Fibroblast of lung (primary cell): ENCODE data around the gene LRGUK. TPM values are rescaled to one million over a fixed set of nuclear protein-coding genes. Genes with fewer than 3 reads are reported as not detected.

ENCODE experiments used
- DNase-seq, 2 donors: peaks; one replicate each; pipeline versions ENCODE4 v3.0.0 to v3.0.0-alpha.2; 2010; ENCODE audit warnings: low read depth in 2 of 2
- H2AFZ ChIP-seq: 2 replicates; pipeline ENCODE4 v1.5.1; 2012; ENCODE audit warnings: low read length, control low read depth, inconsistent platforms
- H3K27ac ChIP-seq: 2 replicates; pipeline ENCODE4 v1.5.1; 2011; ENCODE audit warnings: low read length, control low read depth; ENCODE audit not compliant: insufficient read depth
- H3K27me3 ChIP-seq: 2 replicates; pipeline ENCODE4 v1.5.1; 2011; ENCODE audit warnings: mild to moderate bottlenecking, low read length; ENCODE audit not compliant: control insufficient read depth, insufficient read depth
- H3K36me3 ChIP-seq: 2 replicates; pipeline ENCODE4 v1.5.1; 2011; ENCODE audit warnings: low read length; ENCODE audit not compliant: control insufficient read depth, insufficient read depth
- H3K4me1 ChIP-seq: 2 replicates; pipeline ENCODE4 v1.5.1; 2011; ENCODE audit warnings: low read length; ENCODE audit not compliant: control insufficient read depth, insufficient read depth; ENCODE audit errors: extremely low read depth
- H3K4me2 ChIP-seq: 2 replicates; pipeline ENCODE4 v1.5.1; 2011; ENCODE audit warnings: low read length, control low read depth; ENCODE audit not compliant: insufficient read depth; ENCODE audit errors: extremely low read depth
- H3K4me3 ChIP-seq, 4 experiments: fragments of 200-600 bp in 1 of 4; sonication (generic) in 1 of 4; replicated peaks in 1 of 4; 2 replicates each; pipeline ENCODE4 v1.5.1; 2011 to 2016; ENCODE audit warnings: low read length in 4 of 4, low read depth in 3 of 4, mild to moderate bottlenecking in 3 of 4, control low read depth in 2 of 4, inconsistent platforms in 1 of 4, mixed read lengths in 1 of 4; ENCODE audit not compliant: insufficient read depth in 1 of 4; ENCODE audit errors: control extremely low read depth in 1 of 4
- H3K79me2 ChIP-seq: 2 replicates; pipeline ENCODE4 v1.5.1; 2012; ENCODE audit warnings: mild to moderate bottlenecking, low read length, inconsistent platforms; ENCODE audit not compliant: control insufficient read depth, insufficient read depth
- H3K9ac ChIP-seq: 2 replicates; pipeline ENCODE4 v1.5.1; 2011; ENCODE audit warnings: mild to moderate bottlenecking, low read length, control low read depth; ENCODE audit not compliant: insufficient read depth
- H3K9me3 ChIP-seq: 2 replicates; pipeline ENCODE4 v1.5.1; 2012; ENCODE audit warnings: low read depth, low read length; ENCODE audit not compliant: control insufficient read depth, insufficient read depth
- H4K20me1 ChIP-seq: 2 replicates; pipeline ENCODE4 v1.5.1; 2011; ENCODE audit warnings: low read length; ENCODE audit not compliant: control insufficient read depth, insufficient read depth; ENCODE audit errors: extremely low read depth
- CTCF ChIP-seq, 2 donors: IDR thresholded peaks in 1 of 2; conservative IDR thresholded peaks in 1 of 2; 1 replicate in 1 of 2; 2 replicates in 1 of 2; pipeline ENCODE4 v1.5.1; 2011 to 2012; ENCODE audit warnings: low read length in 2 of 2, control low read depth in 1 of 2, inconsistent platforms in 1 of 2, low read depth in 1 of 2, mild to moderate bottlenecking in 1 of 2
- EZH2 ChIP-seq: IDR thresholded peaks from 2 replicates; pipeline ENCODE4 v1.5.1; 2012; ENCODE audit warnings: low read length, control low read depth, mild to moderate bottlenecking; ENCODE audit errors: missing control alignments
- polyA plus RNA-seq, 2 donors: library from polyadenylated mRNA; depleted of rRNA in 1 of 2; stranded (reverse) in 1 of 2; unstranded in 1 of 2; fragments of >200 nt; gene quantifications; 2 replicates each; pipeline ENCODE4 v1.2.1, GENCODE V29; 2011 to 2012; ENCODE audit warnings: missing spikeins in 1 of 2
- total RNA-seq: library from RNA; depleted of rRNA; stranded (reverse); fragments of >200 nt; gene quantifications from 2 replicates; pipeline ENCODE4 v1.2.1, GENCODE V29; 2014

LRGUK gene
- total and polyA plus RNA-seq, 2 donors (not counting 1 experiment from before 2014, with no cell fraction given), result 0.08 to 0.17 TPM

GRCh38 chr7:134234216-134234615 is 107.1 kb downstream of the LRGUK start:
- H4K20me1 ChIP-seq, result no peaks in the 10 kb centered on the region
- H3K9me3 ChIP-seq, result no peaks in the 10 kb centered on the region
- no peak overlapping the region for H3K9ac ChIP-seq
- no peak overlapping the region for H3K27ac ChIP-seq
- no peak for DNase-seq
- TF ChIP-seq EZH2, result no peak
- TF ChIP-seq CTCF (conservative IDR thresholded peaks at IDR 0.05 in 1 of 2, IDR thresholded peaks at IDR 0.05 in 1 of 2; ENCODE audit: low read depth in 1 of 2, low read length in 2 of 2), result no peak
- H3K36me3 ChIP-seq, result no peaks in the 10 kb centered on the region
- no peaks in the 10 kb centered on the region for H3K79me2 ChIP-seq
- no peak overlapping the region for H3K4me2 ChIP-seq
- H3K4me3 ChIP-seq, result no peak overlapping the region
- peaks cover 4% of the 10 kb centered on the region for H3K27me3 ChIP-seq
- no peak overlapping the region for H2AFZ ChIP-seq
- H3K4me1 ChIP-seq, result no peaks in the 10 kb centered on the region

- no peaks in the 10 kb centered on the region for H3K36me3 ChIP-seq
- H3K4me1 ChIP-seq, result no peaks in the 10 kb centered on the region
- DNase-seq, result no peak
- H3K27me3 ChIP-seq, result no peaks in the 10 kb centered on the region
- H3K4me3 ChIP-seq, result no peak overlapping the region
- TF ChIP-seq EZH2, result no peak
- H3K4me2 ChIP-seq, result no peak overlapping the region
- H4K20me1 ChIP-seq, result no peaks in the 10 kb centered on the region
- no peak overlapping the region for H3K9ac ChIP-seq
- no peaks in the 10 kb centered on the region for H3K9me3 ChIP-seq
- H3K27ac ChIP-seq, result no peak overlapping the region
- H2AFZ ChIP-seq, result no peak overlapping the region
- no peaks in the 10 kb centered on the region for H3K79me2 ChIP-seq
Measured at GRCh38 chr7:134245253-134245652, 118.1 kb downstream of the LRGUK start.

GRCh38 chr7:134246347-134246746 is 119.2 kb downstream of the LRGUK start:
- H3K4me3 ChIP-seq, result no peak overlapping the region
- H3K36me3 ChIP-seq, result no peaks in the 10 kb centered on the region
- H2AFZ ChIP-seq, result no peak overlapping the region
- TF ChIP-seq EZH2, result no peak
- TF ChIP-seq CTCF (conservative IDR thresholded peaks at IDR 0.05 in 1 of 2, IDR thresholded peaks at IDR 0.05 in 1 of 2; ENCODE audit: low read depth in 1 of 2, low read length in 2 of 2), result no peak
- no peak overlapping the region for H3K9ac ChIP-seq
- no peaks in the 10 kb centered on the region for H3K9me3 ChIP-seq
- no peak overlapping the region for H3K4me2 ChIP-seq
- no peaks in the 10 kb centered on the region for H3K4me1 ChIP-seq
- DNase-seq, result no peak
- no peaks in the 10 kb centered on the region for H3K79me2 ChIP-seq
- no peak overlapping the region for H3K27ac ChIP-seq
- H4K20me1 ChIP-seq, result no peaks in the 10 kb centered on the region
- no peaks in the 10 kb centered on the region for H3K27me3 ChIP-seq
